Measurements from ENCODE around the gene CLPTM1L.

Gene CLPTM1L, protein sequence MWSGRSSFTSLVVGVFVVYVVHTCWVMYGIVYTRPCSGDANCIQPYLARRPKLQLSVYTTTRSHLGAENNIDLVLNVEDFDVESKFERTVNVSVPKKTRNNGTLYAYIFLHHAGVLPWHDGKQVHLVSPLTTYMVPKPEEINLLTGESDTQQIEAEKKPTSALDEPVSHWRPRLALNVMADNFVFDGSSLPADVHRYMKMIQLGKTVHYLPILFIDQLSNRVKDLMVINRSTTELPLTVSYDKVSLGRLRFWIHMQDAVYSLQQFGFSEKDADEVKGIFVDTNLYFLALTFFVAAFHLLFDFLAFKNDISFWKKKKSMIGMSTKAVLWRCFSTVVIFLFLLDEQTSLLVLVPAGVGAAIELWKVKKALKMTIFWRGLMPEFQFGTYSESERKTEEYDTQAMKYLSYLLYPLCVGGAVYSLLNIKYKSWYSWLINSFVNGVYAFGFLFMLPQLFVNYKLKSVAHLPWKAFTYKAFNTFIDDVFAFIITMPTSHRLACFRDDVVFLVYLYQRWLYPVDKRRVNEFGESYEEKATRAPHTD

DNA sequence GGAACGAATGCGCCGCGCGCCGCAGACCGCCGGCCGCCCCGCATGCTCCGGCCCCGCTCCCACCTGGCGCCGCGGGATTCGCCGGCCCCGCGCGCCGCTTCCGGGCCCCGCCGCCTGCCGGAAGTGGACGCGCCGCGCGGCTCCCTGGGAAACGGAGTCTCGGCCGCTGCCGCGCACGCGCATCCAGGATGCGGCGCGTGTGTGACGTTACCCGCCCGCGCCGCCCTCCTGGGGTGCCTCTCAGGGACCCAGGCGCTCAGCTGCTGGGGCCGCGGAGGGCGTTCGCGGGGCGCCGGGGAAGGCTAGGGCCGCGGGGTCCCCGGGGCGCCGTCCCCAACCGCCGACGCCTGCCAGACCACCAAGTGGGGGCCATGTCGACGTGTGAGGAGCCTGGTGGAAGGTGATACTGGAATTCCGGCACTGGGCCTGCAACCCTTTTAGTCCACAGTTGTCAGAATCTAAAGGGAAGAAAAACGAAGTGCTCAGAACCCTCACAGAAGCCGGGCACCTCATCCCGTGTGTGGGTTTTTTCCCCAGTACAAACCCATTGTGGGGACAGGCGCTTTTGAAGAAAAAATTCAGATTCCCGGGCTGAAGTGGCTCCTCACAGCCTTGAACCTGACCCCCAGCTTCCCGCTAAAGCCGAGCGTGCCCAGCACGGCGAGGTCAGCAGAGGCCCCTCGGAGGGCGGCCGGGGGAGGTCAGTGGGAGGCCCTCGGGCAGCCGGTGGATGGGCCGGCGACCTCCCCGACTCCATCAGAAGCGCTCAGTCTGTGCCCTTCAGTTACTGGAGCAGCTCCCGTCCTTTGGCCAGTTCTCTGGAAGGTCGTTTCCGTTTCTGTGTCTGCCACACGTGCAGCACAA lies at the start of gene CLPTM1L:
CLPTM1L (minus strand) TSS at position 125 of the 864 bp plus-strand sequence. CDS start 258 bp downstream, outside the sequence.
- H3K4me3 ChIP-seq (ENCODE audit: low read depth, low read length) = peak within 1 kb of the TSS; percentile 85
- TF ChIP-seq, protein P1, sequence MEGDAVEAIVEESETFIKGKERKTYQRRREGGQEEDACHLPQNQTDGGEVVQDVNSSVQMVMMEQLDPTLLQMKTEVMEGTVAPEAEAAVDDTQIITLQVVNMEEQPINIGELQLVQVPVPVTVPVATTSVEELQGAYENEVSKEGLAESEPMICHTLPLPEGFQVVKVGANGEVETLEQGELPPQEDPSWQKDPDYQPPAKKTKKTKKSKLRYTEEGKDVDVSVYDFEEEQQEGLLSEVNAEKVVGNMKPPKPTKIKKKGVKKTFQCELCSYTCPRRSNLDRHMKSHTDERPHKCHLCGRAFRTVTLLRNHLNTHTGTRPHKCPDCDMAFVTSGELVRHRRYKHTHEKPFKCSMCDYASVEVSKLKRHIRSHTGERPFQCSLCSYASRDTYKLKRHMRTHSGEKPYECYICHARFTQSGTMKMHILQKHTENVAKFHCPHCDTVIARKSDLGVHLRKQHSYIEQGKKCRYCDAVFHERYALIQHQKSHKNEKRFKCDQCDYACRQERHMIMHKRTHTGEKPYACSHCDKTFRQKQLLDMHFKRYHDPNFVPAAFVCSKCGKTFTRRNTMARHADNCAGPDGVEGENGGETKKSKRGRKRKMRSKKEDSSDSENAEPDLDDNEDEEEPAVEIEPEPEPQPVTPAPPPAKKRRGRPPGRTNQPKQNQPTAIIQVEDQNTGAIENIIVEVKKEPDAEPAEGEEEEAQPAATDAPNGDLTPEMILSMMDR (IDR thresholded peaks at IDR 0.05; ENCODE audit: low read depth, low read length, missing control alignments) = no peak
- DNase-seq (ENCODE audit: low read depth) = peak; percentile 55

- TF ChIP-seq, protein P1 (IDR thresholded peaks at IDR 0.05; ENCODE audit: low read depth, low read length, missing control alignments) = no peak
- H3K4me3 ChIP-seq (ENCODE audit: low read depth, low read length) = no peak overlapping the region
- DNase-seq (ENCODE audit: low read depth) = no peak
These were observed 48.9 kb upstream of the CLPTM1L start for GRCh38 chr5:1393571-1394501.

DNA sequence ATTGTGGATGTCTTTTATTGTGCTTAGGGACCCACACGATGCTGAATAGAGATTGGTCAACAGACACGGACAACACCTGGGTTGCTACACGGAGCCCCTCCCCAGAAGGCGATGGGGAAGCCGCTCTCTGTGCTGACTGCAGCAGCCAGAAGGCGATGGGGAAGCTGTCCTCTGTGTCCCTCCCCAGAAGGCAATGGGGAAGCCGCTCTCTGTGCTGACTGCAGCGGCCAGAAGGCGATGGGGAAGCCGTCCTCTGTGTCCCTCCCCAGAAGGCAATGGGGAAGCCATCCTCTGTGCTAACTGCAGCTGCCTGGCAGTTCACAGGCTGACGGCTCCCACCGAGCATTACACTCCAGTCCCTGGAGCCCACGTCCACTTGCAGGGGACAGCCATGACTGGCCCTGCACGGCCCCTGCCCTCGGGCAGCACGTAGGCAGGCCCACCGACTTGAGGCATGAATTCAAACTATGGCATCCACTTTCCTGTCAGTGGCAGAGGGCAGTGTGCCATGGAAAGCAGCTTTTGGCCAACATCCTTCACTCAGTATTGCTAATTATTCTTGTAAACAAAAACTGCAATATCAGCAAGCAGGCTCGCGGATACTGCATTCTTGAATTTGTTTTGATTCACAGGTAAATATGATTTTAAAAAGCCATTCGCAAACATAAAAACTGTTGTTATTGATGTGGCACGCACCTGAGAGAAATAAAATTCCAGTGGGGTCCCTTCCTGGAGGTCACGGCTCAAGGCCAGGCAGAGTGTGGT lies 48.1 kb upstream of the CLPTM1L start:
- DNase-seq (ENCODE audit: low read depth) = no peak
- TF ChIP-seq, protein P1 (IDR thresholded peaks at IDR 0.05; ENCODE audit: low read depth, low read length, missing control alignments) = no peak
- no peak overlapping the region for H3K4me3 ChIP-seq (ENCODE audit: low read depth, low read length)

GRCh38 chr5:1392261-1392660 lies 47.4 kb upstream of the CLPTM1L start:
- no peak for DNase-seq (ENCODE audit: low read depth)
- TF ChIP-seq, protein P1 (IDR thresholded peaks at IDR 0.05; ENCODE audit: low read depth, low read length, missing control alignments) = no peak
- no peak overlapping the region for H3K4me3 ChIP-seq (ENCODE audit: low read depth, low read length)

GRCh38 chr5:1391691-1392090 lies 46.8 kb upstream of the CLPTM1L start:
- TF ChIP-seq, protein P1 (IDR thresholded peaks at IDR 0.05; ENCODE audit: low read depth, low read length, missing control alignments) = no peak
- no peak for DNase-seq (ENCODE audit: low read depth)
- H3K4me3 ChIP-seq (ENCODE audit: low read depth, low read length) = no peak overlapping the region

All from GM12864 (cell line).